ENCODE measurements around the gene TAF1C.

The TAF1C gene

DNA sequence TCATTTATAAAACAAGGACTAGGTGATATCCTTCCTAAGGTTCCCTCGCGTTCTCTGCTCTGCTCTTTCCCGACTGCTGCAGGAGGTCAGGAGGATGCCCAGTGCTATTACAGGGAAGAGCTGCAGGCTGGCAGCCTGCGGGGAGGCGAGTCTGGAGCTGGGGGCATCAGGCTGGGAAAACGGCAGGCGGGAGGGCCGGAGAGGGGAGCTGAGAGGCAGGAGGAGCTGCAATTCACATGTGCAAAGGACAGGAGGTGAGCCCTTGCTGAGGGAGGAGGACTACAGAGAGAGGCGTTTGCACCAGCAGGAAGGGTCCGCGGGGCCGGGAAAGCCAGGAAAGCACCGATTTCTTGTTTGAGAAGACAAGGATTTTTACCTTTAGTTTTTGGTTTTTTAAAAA is 12.2 kb upstream of the TAF1C start:
- TF ChIP-seq, protein P1, sequence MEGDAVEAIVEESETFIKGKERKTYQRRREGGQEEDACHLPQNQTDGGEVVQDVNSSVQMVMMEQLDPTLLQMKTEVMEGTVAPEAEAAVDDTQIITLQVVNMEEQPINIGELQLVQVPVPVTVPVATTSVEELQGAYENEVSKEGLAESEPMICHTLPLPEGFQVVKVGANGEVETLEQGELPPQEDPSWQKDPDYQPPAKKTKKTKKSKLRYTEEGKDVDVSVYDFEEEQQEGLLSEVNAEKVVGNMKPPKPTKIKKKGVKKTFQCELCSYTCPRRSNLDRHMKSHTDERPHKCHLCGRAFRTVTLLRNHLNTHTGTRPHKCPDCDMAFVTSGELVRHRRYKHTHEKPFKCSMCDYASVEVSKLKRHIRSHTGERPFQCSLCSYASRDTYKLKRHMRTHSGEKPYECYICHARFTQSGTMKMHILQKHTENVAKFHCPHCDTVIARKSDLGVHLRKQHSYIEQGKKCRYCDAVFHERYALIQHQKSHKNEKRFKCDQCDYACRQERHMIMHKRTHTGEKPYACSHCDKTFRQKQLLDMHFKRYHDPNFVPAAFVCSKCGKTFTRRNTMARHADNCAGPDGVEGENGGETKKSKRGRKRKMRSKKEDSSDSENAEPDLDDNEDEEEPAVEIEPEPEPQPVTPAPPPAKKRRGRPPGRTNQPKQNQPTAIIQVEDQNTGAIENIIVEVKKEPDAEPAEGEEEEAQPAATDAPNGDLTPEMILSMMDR (IDR thresholded peaks at IDR 0.05; ENCODE audit: borderline replicate concordance, extremely low read depth, low read length, poor library complexity, severe bottlenecking): no peak
- no peak for TF ChIP-seq EZH2 (IDR thresholded peaks at IDR 0.05; ENCODE audit: borderline replicate concordance, low read depth, low read length, severe bottlenecking)
- no peak overlapping the region for H2AFZ ChIP-seq (ENCODE audit: low read depth, low read length)
- no peaks in the 10 kb centered on the region for H3K79me2 ChIP-seq (ENCODE audit: insufficient read depth, low read length)
- H3K4me3 ChIP-seq (ENCODE audit: low read depth in 1 of 2, low read length in 2 of 2): no peak overlapping the region
- H3K36me3 ChIP-seq (ENCODE audit: insufficient read depth, low read length): no peaks in the 10 kb centered on the region
- no peak overlapping the region for H3K4me2 ChIP-seq (ENCODE audit: insufficient read depth, low read length)
- no peaks in the 10 kb centered on the region for H3K9me3 ChIP-seq (ENCODE audit: insufficient read depth, low read length, severe bottlenecking)
- peaks cover 5% of the 10 kb centered on the region; the same call in 1 of the 2 replicates for H4K20me1 ChIP-seq (ENCODE audit: insufficient read depth, low read length)
- ATAC-seq (ENCODE audit: insufficient read depth, low read depth) (no peak), DNase-seq (no peak)
- H3K27me3 ChIP-seq (ENCODE audit: insufficient read depth, low read length, poor library complexity): no peaks in the 10 kb centered on the region
- no peak overlapping the region for H3K9ac ChIP-seq (ENCODE audit: low read depth, low read length)
- no peak overlapping the region for H3K27ac ChIP-seq (ENCODE audit: low read length)
- H3K4me1 ChIP-seq (ENCODE audit: insufficient read depth, low read length): peaks cover 12% of the 10 kb centered on the region

DNA sequence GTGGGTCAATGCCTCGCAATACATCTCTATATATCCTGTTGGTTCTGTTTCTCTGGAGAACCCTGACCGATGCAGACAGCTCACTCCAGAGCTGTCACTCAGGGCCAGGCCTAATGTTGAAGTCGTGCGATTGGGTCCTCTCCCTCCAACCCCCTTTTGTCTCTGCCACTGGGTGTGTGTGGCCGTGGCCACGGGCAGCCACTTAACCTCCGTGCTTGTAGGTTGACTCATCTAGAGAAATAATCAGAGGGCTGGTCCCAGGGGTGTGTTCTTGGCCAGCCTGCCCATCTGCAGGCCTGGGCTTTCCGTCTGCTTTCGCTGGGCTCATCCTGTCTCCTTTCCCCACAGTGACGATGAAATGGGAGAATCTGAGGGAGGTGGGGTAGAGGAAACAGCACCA is 11.5 kb upstream of the TAF1C start:
- Histone ChIP-seq H4K20me1 (ENCODE audit: insufficient read depth, low read length) (peaks cover 8% of the 10 kb centered on the region; the same call in 1 of the 2 replicates), H3K27ac (ENCODE audit: low read length) (no peak overlapping the region), H3K4me3 (ENCODE audit: low read depth in 1 of 2, low read length in 2 of 2) (no peak overlapping the region), H3K9me3 (ENCODE audit: insufficient read depth, low read length, severe bottlenecking) (no peaks in the 10 kb centered on the region), H3K79me2 (ENCODE audit: insufficient read depth, low read length) (no peaks in the 10 kb centered on the region), H2AFZ (ENCODE audit: low read depth, low read length) (no peak overlapping the region), H3K27me3 (ENCODE audit: insufficient read depth, low read length, poor library complexity) (no peaks in the 10 kb centered on the region), H3K4me1 (ENCODE audit: insufficient read depth, low read length) (peaks cover 19% of the 10 kb centered on the region), H3K4me2 (ENCODE audit: insufficient read depth, low read length) (no peak overlapping the region), H3K9ac (ENCODE audit: low read depth, low read length) (no peak overlapping the region), H3K36me3 (ENCODE audit: insufficient read depth, low read length) (no peaks in the 10 kb centered on the region)
- DNase-seq (no peak), ATAC-seq (ENCODE audit: insufficient read depth, low read depth) (no peak)
- TF ChIP-seq, protein P1 (IDR thresholded peaks at IDR 0.05; ENCODE audit: borderline replicate concordance, extremely low read depth, low read length, poor library complexity, severe bottlenecking): no peak
- no peak for TF ChIP-seq EZH2 (IDR thresholded peaks at IDR 0.05; ENCODE audit: borderline replicate concordance, low read depth, low read length, severe bottlenecking)

GRCh38 chr16:84197466-84198128 is 10.7 kb upstream of the TAF1C start:
- no peak for ATAC-seq (ENCODE audit: insufficient read depth, low read depth)
- Histone ChIP-seq H3K36me3 (ENCODE audit: insufficient read depth, low read length) (no peaks in the 10 kb centered on the region), H3K4me1 (ENCODE audit: insufficient read depth, low read length) (peaks cover 26% of the 10 kb centered on the region), H3K27ac (ENCODE audit: low read length) (no peak overlapping the region), H2AFZ (ENCODE audit: low read depth, low read length) (no peak overlapping the region), H3K4me3 (ENCODE audit: low read depth in 1 of 2, low read length in 2 of 2) (no peak overlapping the region), H3K79me2 (ENCODE audit: insufficient read depth, low read length) (no peaks in the 10 kb centered on the region), H3K9ac (ENCODE audit: low read depth, low read length) (no peak overlapping the region), H3K27me3 (ENCODE audit: insufficient read depth, low read length, poor library complexity) (no peaks in the 10 kb centered on the region), H4K20me1 (ENCODE audit: insufficient read depth, low read length) (peaks cover 8% of the 10 kb centered on the region; the same call in 1 of the 2 replicates), H3K4me2 (ENCODE audit: insufficient read depth, low read length) (no peak overlapping the region), H3K9me3 (ENCODE audit: insufficient read depth, low read length, severe bottlenecking) (no peaks in the 10 kb centered on the region)
- DNase-seq: no peak
- TF ChIP-seq, protein P1 (IDR thresholded peaks at IDR 0.05; ENCODE audit: borderline replicate concordance, extremely low read depth, low read length, poor library complexity, severe bottlenecking): no peak
- TF ChIP-seq EZH2 (IDR thresholded peaks at IDR 0.05; ENCODE audit: borderline replicate concordance, low read depth, low read length, severe bottlenecking): no peak

All from DND-41 (cell line).